AG20443 (cell line): Measurements from ENCODE around the gene MTURN.
"Not testable (repeated sequence)": the region's sequence is repeated elsewhere in the genome, so short reads cannot be mapped to it uniquely, and the experiment has no call there.

Experiments
- DNase-seq: peaks from one replicate; pipeline ENCODE4 v3.0.0; 2012; ENCODE audit warnings: low spot score, mixed read lengths

The MTURN gene

DNA sequence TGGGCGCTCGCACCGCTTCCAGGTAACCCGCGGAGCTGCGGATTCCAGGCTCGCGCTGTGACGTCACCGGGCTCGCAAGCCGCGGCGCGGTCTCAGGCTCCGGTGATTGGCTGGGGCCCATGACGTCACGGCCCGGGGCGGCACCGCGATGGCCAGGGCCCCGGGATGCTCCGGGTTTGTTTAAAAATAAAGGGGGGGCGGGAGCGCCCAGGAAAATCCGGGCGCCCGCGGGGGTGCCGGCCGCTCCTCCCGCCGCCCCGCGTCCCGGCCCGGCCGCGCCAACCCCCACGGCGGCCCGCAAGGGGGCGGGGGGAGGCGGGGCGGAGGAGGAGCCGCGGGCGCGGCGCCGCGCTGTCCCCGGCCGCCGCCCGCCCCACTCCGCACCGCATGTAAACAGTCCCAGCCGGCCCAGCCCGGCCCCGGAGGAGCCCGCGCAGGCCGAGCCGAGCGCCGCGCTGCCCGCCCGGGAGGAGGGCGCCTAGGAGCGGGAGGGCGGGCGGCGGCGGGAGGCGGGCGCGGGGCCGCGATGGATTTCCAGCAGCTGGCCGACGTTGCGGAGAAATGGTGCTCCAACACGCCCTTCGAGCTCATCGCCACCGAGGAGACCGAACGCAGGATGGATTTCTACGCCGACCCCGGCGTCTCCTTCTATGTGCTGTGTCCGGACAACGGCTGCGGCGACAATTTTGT, at the start of gene MTURN:
Gene MTURN (plus strand): TSS at position 376 of the 690 bp plus-strand sequence. CDS start 151 bp downstream, at position 527.
- DNase-seq = peak; percentile 97

DNA sequence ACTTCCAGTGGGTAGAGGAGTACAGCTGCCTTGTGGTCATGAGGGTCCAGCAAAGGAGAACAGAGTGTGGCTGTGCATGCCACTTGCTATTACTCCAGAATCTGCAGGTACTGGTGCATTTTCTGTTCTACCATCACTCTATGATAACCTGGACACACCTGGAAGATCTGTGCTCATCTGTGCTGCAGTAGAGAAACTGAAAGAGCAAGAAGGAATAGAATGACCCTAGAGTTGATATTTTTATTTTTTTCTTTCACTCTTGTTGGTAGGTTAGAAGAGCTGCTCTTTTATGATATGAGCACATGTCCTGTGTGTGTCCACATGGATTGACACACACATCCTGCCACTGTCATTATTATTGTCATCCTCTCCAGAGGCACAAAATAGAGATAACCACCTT, 48.3 kb upstream of the MTURN start:
- no peak for DNase-seq

DNA sequence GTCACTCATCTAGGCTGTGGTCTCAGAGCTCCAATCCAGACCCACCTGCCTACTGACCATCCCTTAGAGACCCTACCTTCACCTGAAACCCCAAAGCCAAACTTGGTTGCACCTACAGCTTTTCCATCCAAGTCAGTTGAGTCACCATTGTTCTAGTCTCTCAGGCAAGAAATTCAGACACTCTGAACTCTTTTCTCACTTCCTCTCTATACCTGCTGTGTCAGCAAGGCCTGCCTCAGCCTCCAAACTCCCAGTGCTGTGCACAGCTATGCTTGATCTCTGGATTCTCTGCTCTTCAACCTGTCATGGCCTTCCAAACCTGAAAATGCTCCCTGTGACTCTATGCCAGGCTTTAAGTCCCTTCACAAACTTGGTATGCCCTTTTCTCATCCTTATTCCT, 47.4 kb upstream of the MTURN start:
- DNase-seq = no peak

DNA sequence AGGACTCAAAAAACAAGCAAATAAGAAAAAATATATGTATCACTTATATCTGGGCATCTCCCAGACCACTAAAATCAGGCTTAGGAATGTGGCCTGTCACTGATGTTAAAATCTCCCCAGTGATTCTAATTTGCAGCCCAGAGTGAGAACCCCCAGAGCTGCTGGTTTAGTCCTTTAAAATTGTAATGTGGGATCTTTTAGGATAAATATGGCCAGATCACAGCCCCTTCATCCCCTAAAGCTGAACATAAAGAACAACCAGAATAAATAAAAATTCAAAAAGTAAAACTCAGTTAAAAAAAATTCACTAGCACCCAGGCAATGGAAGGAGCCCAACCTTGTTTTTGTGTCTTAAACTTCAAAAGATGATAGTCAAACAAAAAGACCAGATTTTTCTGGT, 46.4 kb upstream of the MTURN start:
- DNase-seq = no peak

DNA sequence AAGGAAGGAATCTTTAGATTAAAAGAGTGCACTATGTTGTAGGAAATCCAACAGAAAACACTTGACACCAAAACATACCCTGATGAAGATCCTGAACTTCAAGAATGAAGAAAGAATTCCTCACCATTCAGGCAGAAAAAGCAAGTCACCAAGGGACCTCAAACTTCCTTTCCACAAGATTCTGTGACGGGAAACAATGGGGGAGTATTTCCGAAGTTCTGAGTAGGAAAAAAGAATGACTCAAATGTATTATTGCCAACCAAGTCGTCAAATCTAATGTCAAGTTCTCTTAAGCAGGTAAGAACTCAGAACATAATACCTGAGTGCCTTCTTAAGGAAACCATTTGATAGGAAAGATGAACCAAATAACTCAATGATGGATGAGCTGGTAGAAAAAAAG, 44.7 kb upstream of the MTURN start:
- no peak for DNase-seq

DNA sequence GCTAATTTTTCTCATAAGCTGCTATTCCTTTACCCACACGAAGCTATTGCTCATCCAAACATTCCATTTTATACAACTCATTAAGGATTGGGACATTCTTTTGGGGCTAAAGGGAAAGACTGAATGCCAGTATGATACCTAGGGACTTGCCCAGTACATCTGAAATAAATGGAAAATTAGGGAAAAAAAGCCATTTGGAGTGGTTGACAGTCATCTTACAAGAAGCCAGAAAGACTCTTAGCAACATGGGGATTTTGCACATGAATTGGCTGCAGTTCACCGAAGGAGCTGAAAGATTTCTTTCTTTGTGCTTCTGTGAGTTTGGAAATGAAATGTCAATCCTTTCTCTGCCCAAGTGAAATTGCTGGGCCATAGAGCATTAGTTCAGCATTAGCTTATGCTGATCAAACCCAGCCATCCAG, 43.3 kb upstream of the MTURN start:
- peak; percentile 81 for DNase-seq

DNA sequence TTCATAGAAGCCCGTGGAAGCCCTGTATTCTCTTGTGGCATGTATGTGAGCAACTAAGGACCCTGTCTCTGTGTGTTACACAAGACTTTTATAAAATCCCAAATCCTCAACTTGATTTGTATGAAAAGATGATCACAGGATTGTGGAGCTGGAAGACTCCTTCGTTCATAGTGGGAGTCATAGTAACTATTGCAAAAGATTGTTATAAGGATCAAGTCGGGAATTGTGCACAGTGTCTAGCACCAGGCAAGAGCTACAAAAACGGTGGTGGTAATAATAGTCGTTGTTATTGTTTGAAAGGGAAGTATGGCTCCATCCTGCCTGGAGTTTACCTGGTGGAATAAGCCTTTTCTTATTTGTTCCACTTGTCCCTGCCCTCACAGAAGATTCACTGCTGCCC, 42.8 kb upstream of the MTURN start:
- no peak for DNase-seq

DNA sequence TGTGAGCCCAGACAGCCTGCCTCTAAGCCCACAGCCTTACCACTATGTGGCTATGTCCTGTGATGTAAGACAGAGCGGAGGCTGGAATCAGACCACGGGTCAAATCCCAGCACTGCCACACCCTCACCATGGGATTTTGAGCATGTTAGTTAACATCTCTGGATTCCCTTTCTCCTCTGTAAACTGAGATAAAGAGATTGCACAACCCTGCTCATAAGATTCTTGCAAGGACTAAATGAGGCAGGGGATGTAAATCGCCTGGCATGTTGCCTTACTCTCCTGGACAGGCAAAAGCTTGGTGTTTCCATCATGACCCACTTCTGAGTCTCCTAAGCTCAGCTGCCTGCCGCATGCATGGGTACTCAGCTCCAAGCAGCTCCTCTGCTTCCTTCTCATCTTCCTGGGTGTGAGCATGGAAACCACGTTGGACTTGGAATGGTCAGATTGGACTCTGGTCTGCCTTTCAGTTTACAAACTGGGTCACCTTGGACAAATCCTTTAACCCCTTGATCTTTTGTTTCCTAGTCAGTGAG, 41.3 kb upstream of the MTURN start:
- DNase-seq = peak; percentile 33

DNA sequence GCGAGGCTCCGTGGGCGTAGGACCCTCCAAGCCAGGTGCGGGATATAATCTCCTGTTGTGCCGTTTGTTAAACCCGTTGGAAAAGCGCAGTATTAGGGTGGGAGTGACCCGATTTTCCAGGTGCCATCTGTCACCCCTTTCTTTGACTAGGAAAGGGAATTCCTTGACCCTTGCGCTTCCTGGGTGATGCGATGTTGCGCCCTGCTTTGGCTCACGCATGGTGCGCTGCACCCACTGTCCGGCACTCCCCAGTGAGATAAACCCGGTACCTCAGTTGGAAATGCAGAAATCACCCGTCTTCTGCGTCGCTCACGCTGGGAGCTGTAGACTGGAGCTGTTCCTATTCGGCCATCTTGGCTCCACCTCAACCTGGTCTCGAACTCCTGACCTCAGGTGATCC, 36.2 kb upstream of the MTURN start:
- DNase-seq = not testable (repeated sequence)

DNA sequence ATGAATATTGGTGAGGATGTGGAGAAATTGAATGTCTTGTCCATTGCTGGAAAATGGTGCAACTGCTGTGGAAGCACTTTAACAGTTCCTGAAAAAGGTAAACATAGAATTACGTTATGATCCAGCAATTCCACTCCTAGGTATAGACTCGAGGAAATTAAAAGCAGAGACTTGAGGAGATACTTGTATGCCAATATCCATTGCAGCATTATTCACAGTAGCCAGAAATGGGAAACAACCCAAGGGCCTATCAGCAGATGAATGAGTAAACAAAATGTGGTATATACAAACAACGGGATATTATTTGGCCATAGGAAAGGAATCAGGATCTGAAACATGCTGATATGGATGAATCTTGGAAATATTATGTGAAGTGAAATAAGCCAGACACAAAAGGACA, 32.5 kb upstream of the MTURN start:
- DNase-seq = no peak

DNA sequence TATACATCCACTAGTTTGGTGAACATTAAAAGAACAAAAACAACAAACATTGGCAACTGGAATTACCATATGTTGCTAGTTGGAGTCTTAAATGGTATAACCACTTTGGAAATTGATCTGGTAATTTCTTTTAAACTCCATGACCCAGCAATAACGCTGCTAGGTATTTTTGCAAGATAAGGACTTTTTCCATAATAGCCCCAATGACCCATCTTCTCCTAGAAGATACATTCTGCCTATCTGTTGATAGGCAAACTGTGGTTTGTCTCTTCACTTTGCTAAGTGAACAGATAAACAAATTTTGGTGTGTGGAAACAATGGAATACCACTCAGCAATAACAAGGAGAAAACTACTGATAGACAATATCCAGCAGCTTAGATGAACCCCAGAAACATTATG, 30.6 kb upstream of the MTURN start:
- no peak for DNase-seq

DNA sequence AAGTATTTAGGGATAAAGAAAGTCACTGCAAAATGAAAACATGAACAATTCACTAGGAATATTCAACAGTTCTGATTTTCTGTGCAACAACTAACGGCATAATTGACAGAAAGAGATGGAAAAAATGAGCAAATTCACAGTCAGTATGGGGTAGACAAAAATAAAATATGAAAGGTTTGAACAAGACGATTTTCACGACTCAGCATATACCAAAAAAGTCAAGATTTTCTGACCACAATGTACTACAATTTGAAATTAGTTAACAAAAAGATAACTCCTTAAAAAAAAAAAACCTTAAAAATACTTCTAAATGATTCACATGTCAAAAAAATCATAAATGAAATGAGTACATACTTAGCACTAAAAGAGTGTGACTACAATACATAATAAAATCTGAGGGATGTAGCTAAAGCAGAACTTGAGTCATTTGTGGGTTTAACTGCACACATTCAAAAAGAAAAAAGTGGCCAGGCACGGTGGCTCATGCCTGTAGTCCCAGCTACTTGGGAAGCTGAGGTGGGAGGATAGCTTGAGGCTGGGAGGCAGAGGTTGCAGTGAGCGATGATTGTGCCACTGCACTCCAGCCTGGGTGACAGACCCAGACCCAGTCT, 22.6 kb upstream of the MTURN start:
- no peak for DNase-seq

DNA sequence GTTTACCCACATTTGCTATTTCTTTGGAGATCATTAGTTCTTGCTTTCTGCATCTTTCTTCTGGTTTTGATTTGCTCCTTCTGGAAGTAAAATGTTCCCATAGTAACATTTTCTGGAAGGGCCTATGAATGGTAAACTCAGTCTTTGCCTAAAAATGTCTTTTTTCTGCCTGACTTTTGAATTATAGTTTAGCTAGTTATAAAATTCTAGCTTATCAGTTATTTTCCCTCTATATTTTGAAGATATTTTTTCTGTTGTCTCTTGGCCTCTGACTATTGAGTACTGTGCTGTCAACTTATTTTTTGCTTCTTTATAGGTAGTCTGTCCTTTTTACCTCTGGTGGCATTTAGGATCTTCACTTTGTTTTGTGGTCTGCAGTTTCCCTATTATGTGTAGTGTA, 21.6 kb upstream of the MTURN start:
- DNase-seq = no peak

DNA sequence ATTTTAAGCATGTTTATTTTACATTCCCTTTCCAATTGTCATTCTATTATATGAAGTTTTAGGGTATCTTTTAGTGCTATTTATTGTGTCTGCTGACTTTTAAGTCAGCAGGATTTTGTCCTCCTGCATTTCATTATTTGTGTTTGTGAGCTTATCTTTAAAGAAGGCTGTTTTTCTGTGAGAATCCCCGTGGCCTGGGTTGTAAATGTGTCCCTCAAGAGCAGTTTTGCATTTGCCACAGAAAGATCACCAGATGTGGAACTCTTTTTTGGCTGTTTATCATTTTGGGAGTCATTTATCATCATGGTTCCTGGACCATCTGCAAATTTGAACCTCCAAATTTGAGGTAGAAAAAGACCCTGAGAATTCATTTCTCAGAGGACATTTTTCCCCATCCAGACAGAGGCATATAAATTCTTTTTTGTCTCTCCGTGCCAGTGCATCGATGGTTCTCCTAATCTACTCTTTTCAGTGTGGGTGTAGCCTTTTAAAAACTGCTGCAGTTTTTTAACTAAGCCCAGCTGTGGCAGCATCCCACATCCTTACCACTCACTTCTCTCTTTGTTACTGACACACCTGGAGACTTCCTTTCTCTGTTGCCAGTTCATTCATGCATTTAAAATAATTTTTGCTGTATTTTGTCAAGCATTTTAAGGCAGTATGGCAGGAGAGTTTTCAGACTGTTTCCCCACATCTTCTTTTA, 20.1 kb upstream of the MTURN start:
- DNase-seq = no peak

DNA sequence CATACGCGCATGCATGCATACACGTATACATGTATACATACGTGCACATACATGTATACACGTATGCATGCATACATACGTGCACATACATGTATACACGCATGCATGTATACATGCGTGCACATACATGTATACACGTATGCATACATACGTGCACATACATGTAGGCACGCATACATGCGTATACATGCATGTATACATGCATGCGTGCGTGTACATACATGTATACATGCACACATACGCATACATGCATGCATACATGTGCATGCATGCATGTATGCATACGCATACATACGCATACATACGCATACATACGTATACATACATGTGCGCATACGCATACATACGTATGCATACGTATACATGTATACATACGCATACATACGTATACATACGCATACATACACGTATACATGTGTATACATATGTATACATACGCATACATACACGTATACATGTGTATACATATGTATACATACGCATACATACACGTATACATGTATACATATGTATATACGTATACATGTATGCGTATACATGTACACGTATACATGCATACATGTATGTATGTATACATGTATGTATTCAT, 19.0 kb upstream of the MTURN start:
- DNase-seq = no peak

DNA sequence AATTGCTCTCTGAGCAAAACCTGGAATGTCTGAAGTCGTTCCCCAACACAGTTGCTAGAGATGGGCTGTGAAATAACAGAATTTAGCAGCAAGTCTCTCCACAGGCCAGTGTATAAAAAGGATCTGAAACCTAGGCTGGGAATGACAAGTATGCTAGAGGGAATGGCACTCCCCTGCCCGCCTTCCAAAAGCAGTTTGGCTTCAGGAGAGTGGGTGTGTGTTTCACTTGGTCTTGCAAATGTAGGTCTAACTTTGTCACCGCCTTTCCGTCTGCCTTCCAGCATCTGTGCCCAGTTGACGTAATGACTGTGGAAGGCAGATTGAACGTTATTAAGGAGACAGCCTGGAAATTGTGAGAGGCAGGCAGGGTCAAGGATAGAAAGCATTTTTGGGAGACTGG, 18.0 kb upstream of the MTURN start:
- peak; percentile 84 for DNase-seq

DNA sequence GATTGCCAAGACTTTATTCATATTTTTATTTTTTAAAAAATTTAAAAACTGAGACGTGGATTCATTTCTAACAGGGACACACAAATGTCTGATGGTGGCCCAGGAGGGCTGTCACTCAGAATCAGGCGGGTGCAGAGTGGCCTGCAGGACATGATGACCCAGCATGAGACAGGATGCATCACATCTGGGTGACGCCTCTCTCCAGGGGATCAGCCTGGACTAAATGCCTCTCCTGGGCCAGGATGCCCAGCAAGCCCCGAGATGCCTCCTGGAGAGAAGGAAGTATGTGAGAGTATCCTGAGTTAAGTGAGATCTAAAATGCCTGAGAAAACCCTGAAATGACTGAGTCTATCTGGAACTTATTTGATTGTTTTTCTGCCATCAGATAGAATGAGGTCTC, 16.9 kb upstream of the MTURN start:
- peak; percentile 22 for DNase-seq

DNA sequence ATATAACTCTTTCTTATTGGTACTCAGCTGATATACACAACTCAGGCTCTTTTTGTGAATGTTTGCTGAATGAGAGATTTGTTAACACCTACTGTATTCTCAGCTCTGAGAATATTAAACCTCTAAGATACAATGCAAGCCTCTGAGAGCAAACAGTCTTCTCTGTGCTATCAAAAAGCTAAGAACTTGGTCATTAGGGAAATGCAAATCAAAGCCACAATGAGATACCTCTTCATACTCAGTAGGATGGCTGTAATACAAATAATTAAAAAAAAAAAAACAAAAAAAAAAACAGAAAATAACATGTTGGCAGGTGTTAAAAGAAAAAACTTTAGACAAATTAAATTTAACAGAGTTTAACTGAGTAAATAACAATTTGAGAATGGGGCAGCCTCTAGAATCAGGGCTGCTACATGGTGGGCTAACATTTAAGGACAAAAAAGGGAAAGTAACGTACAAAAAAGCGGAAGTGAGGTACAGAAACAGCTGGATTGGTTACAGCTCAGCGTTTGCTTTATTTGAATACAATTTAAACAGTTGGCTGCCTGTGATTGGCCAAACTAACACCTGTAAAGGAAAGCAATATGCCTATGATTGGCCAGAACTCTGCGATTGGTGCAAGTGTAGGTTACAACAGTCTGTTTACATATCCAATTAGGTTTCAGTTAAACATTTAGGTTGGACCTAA, 14.8 kb upstream of the MTURN start:
- DNase-seq = no peak

DNA sequence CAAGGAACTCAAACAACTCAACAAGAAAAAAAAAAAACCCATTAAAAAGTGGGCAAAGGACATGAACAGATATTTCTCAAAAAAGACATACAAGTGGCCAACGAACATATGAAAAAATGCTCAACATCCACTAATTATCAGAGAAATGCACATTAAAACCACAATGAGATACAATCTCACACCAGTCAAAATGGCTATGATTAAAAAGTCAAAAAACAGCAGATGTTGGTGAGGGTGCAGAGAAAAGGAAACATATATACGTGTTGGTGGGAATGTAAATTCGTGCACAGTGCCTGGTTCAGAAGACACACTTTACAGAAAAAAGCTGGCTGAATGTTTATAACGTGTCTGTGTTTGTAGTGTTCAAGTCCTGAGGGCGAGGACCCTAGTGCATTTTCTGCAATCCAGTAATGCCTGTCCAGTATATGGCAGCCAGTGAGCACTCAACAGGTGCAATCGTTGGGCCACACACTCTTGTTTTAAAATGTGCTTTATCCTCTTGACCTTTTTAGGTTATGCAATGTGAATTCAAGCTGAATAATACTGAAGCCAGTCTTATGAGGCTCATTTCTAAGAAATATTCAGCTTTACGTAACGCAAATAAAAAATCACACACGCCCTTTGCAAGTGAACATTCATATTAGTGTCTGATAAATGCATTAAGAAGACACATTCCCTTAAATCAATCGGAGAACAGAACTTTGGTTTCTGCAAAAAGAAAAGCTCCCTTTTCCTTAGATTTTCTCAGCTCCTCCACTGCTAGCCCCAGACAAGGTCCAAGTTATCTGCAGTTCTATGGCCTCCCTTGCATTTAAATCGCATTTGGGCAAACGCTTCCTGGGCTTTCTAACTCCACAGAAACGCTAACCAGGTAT, 813 bp upstream of the MTURN start:
- DNase-seq = no peak

DNA sequence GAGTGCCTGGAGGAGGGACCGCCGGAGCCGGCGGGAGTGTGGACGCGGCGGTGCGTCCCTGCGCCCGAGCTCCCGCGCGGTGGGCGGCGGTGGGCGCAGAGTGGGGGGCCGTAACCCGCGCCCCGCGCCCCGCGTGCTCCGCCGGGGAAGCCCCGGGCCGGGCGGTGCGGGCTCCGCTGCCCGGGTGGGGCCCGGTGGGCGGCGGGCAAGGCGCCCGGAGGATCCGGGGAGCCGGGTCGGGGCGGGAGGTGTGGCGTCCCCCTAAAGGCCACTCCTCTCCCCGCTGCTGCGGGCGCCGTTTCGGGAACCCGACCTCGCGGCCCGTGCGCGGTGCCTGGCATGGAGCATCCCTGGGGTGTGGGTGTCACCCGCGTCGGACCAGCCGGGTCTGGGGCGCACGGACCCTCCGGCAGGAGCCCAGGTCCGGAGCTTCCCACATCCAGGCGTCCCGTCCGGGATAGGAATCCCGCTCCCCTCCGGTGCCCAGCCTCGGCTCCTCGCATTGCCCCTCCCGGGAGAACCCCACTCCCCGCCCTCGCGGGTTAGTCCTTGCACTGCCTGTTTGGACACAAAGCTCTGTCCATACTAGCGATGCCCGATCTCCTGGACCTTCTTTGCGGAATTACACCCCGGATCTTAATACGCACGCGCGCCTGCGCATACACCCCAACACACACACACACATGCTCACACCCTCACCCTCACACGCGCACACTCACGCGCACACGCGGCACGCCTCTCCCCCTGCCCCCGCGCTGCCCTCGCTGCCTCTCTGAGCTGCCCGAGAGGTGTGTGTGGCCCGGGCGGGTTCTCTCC, 723 bp downstream of the MTURN start:
- peak; percentile 78 for DNase-seq
